Liver (tissue), 9 donors: Measurements from ENCODE around the gene DNAL1. TPM values are rescaled to one million over a fixed set of nuclear protein-coding genes. Genes with fewer than 3 reads are reported as not detected.

Source experiments
- DNase-seq: peaks from one replicate; pipeline ENCODE4 v3.0.0-alpha.2; 2017; ENCODE audit warnings: low spot score
- H3K27ac ChIP-seq, 2 donors: one replicate each; pipeline ENCODE4 v1.7.0; 2013; ENCODE audit warnings: inconsistent platforms in 2 of 2, low read length in 2 of 2, control low read depth in 1 of 2, low read depth in 1 of 2, mild to moderate bottlenecking in 1 of 2
- H3K27me3 ChIP-seq, 4 donors: one replicate each; pipeline versions ENCODE4 v1.6.1 to v1.7.0; 2013; ENCODE audit warnings: low read length in 3 of 4, inconsistent platforms in 1 of 4, mild to moderate bottlenecking in 1 of 4, moderate library complexity in 1 of 4; ENCODE audit not compliant: control insufficient read depth in 4 of 4, insufficient read depth in 4 of 4
- H3K36me3 ChIP-seq, 4 donors: one replicate each; pipeline versions ENCODE4 v1.6.1 to v1.7.0; 2013; ENCODE audit warnings: low read length in 3 of 4, mild to moderate bottlenecking in 3 of 4, low read depth in 1 of 4, moderate library complexity in 1 of 4; ENCODE audit not compliant: control insufficient read depth in 4 of 4, insufficient read depth in 3 of 4
- H3K4me1 ChIP-seq, 4 donors: one replicate each; pipeline versions ENCODE4 v1.6.1 to v1.7.0; 2013; ENCODE audit warnings: low read length in 3 of 4, mild to moderate bottlenecking in 3 of 4, moderate library complexity in 1 of 4; ENCODE audit not compliant: control insufficient read depth in 4 of 4, insufficient read depth in 4 of 4
- H3K4me3 ChIP-seq, 3 donors: one replicate each; pipeline versions ENCODE4 v1.6.1 to v1.7.0; 2013; ENCODE audit warnings: low read length in 3 of 3, control low read depth in 1 of 3, low read depth in 1 of 3, mild to moderate bottlenecking in 1 of 3
- H3K9ac ChIP-seq, 2 donors: one replicate each; pipeline ENCODE4 v1.7.0; 2013; ENCODE audit warnings: low read length in 2 of 2, mild to moderate bottlenecking in 2 of 2, moderate library complexity in 2 of 2, control low read depth in 1 of 2, low read depth in 1 of 2
- H3K9me3 ChIP-seq, 4 donors: one replicate each; pipeline versions ENCODE4 v1.6.1 to v1.7.0; 2013; ENCODE audit warnings: low read length in 3 of 4; ENCODE audit not compliant: control insufficient read depth in 4 of 4
- ATF3 ChIP-seq: IDR thresholded peaks from 2 replicates; pipeline ENCODE4 v1.6.1; 2016; ENCODE audit warnings: antibody characterized with exemption
- CTCF ChIP-seq: fragments of 150-350 bp; IDR thresholded peaks from 2 replicates; pipeline ENCODE4 v1.5.1; 2017; ENCODE audit warnings: improper control_type of control experiment, low read depth, low read length; ENCODE audit not compliant: missing input control
- EGR1 ChIP-seq, 2 donors: IDR thresholded peaks; 2 replicates each; pipeline ENCODE4 v1.6.1; 2016 to 2018; ENCODE audit warnings: antibody characterized with exemption in 2 of 2, low read depth in 2 of 2
- FOXA1 ChIP-seq: IDR thresholded peaks from 2 replicates; pipeline ENCODE4 v1.6.1; 2016; ENCODE audit warnings: antibody characterized with exemption
- FOXA2 ChIP-seq: IDR thresholded peaks from 2 replicates; pipeline ENCODE4 v1.6.1; 2016; ENCODE audit warnings: antibody characterized with exemption
- GABPA ChIP-seq, 2 donors: IDR thresholded peaks in 1 of 2; conservative IDR thresholded peaks in 1 of 2; 2 replicates each; pipeline ENCODE4 v1.6.1; 2016; ENCODE audit warnings: antibody characterized with exemption in 2 of 2, mild to moderate bottlenecking in 1 of 2, moderate library complexity in 1 of 2
- HNF4A ChIP-seq, 2 donors: conservative IDR thresholded peaks; 2 replicates each; pipeline ENCODE4 v1.6.1; 2016; ENCODE audit warnings: antibody characterized with exemption in 2 of 2, mild to moderate bottlenecking in 2 of 2
- HNF4G ChIP-seq: IDR thresholded peaks from 2 replicates; pipeline ENCODE4 v1.6.1; 2016; ENCODE audit warnings: antibody characterized with exemption
- JUND ChIP-seq, 2 donors: IDR thresholded peaks; 2 replicates each; pipeline ENCODE4 v1.6.1; 2016; ENCODE audit warnings: antibody characterized with exemption in 2 of 2
- MAX ChIP-seq: IDR thresholded peaks from 2 replicates; pipeline ENCODE4 v1.6.1; 2016; ENCODE audit warnings: antibody characterized with exemption
- NR2F2 ChIP-seq: IDR thresholded peaks from 2 replicates; pipeline ENCODE4 v1.6.1; 2016; ENCODE audit warnings: antibody characterized with exemption
- RAD21 ChIP-seq, 2 donors: IDR thresholded peaks; 2 replicates each; pipeline ENCODE4 v1.6.1; 2016; ENCODE audit warnings: antibody characterized with exemption in 2 of 2, mild to moderate bottlenecking in 2 of 2
- REST ChIP-seq: IDR thresholded peaks from 2 replicates; pipeline ENCODE4 v1.6.1; 2016; ENCODE audit warnings: antibody characterized with exemption, mild to moderate bottlenecking
- RXRA ChIP-seq, 2 donors: IDR thresholded peaks; 2 replicates each; pipeline ENCODE4 v1.6.1; 2017 to 2018; ENCODE audit warnings: antibody characterized with exemption in 2 of 2, mild to moderate bottlenecking in 1 of 2
- SP1 ChIP-seq: IDR thresholded peaks from 2 replicates; pipeline ENCODE4 v1.6.1; 2018; ENCODE audit warnings: antibody characterized with exemption, mild to moderate bottlenecking
- TAF1 ChIP-seq: conservative IDR thresholded peaks from 2 replicates; pipeline ENCODE4 v1.6.1; 2016; ENCODE audit warnings: antibody characterized with exemption, mild to moderate bottlenecking
- YY1 ChIP-seq: IDR thresholded peaks from 2 replicates; pipeline ENCODE4 v1.6.1; 2016; ENCODE audit warnings: antibody characterized with exemption, mild to moderate bottlenecking
- ZBTB33 ChIP-seq: IDR thresholded peaks from 2 replicates; pipeline ENCODE4 v1.6.1; 2016; ENCODE audit warnings: antibody characterized with exemption
- WGBS: extraction: QIAGEN DNeasy Blood & Tissue Kit; methylation state at CpG from one replicate; pipeline ENCODE4 v1.1.7; 2013; 5-methylcytosine and 5-hydroxymethylcytosine counted together
- polyA plus RNA-seq, 2 donors: library from polyadenylated mRNA; stranded (reverse) in 1 of 2; unstranded in 1 of 2; fragments of 200-250 nt in 1 of 2; fragments of >200 nt in 1 of 2; fragmentation: Nextera tagmentation in 1 of 2; extraction: Ambion mirVana in 1 of 2; gene quantifications; one replicate each; pipeline versions ENCODE4 v1.2.1 to v1.2.3, GENCODE V29; 2013 to 2015
- total RNA-seq, 2 donors: library from RNA; depleted of rRNA; stranded (reverse); fragments of >200 nt; gene quantifications; one replicate each; pipeline ENCODE4 v1.2.3, GENCODE V29; 2014
- donor health status: healthy.
- donor health status: healthy.
- donor health status: healthy.
- donor health status: healthy.
- donor health status: healthy.

DNAL1 gene
- total and polyA plus RNA-seq, 4 donors: 1.9 to 3.4 (median 2.4) TPM

- Histone ChIP-seq H3K4me1 (peaks cover 11 to 40% (median 29%) of the 10 kb centered on the region in 4 donors), H3K4me3 (no peak overlapping the region), H3K36me3 (peaks cover 11 to 57% (median 24%) of the 10 kb centered on the region in 4 donors), H3K27me3 (no peaks in the 10 kb centered on the region), H3K9me3 (no peaks in the 10 kb centered on the region), H3K9ac (no peak overlapping the region), H3K27ac (peak overlapping the region; percentile 12 to 64)
- peak; percentile 96 for DNase-seq
- WGBS: 19% methylated on average over 6 of the region's 6 CpGs
- TF ChIP-seq HNF4A (conservative IDR thresholded peaks at IDR 0.05): peak; percentile 20 to 50
- TF ChIP-seq NR2F2: peak; percentile 98
- TF ChIP-seq YY1: no peak
- no peak for TF ChIP-seq FOXA2
- TF ChIP-seq CTCF: peak; percentile 97
- peak; percentile 35 for TF ChIP-seq MAX
- TF ChIP-seq JUND (IDR thresholded peaks at IDR 0.05): peak in 1 of 2 donors; percentile 75
- TF ChIP-seq SP1: peak; percentile 53
- TF ChIP-seq REST: no peak
- TF ChIP-seq TAF1: no peak
- TF ChIP-seq EGR1 (IDR thresholded peaks at IDR 0.05; ENCODE audit: low read depth in 2 of 2): no peak
- peak; percentile 43 for TF ChIP-seq ATF3
- no peak for TF ChIP-seq FOXA1
- no peak for TF ChIP-seq ZBTB33
- no peak for TF ChIP-seq HNF4G
- TF ChIP-seq RXRA (IDR thresholded peaks at IDR 0.05): peak; percentile 79 to 89
- peak in 1 of 2 donors; percentile 54 for TF ChIP-seq GABPA (IDR thresholded peaks at IDR 0.05 in 1 of 2, conservative IDR thresholded peaks at IDR 0.05 in 1 of 2)
- peak; percentile 99 to 100 for TF ChIP-seq RAD21 (IDR thresholded peaks at IDR 0.05)
Measured at GRCh38 chr14:73728717-73729330, 84.0 kb downstream of the DNAL1 start.
